B cell (primary cell): ENCODE data around the gene TRAPPC5. TPM values are rescaled to one million over a fixed set of nuclear protein-coding genes. Genes with fewer than 3 reads are reported as not detected.

Experiments
- ATAC-seq: fragments of 200-7000 bp; cut with Tn5 transposase; one replicate; pipeline ENCODE4 v1.10.0; 2021; ENCODE audit warnings: low read depth, mild to moderate bottlenecking, moderate number of reproducible peaks, moderate library complexity
- CTCF ChIA-PET: fragments of 350-600 bp; sonication (Branson Sonifier 250); formaldehyde crosslinking; loops from one replicate; lab custom pipeline; 2021; ENCODE audit warnings: antibody characterized with exemption, inconsistent platforms; lab: Charles Lee
- POLR2A ChIA-PET: fragments of 350-600 bp; sonication (Branson Sonifier 250); formaldehyde crosslinking; loops from one replicate; lab custom pipeline; 2021; ENCODE audit warnings: antibody characterized with exemption; lab: Charles Lee
- DNase-seq: peaks from one replicate; pipeline ENCODE4 v3.0.0; 2013
- H2AFZ ChIP-seq: 2 replicates; pipeline ENCODE4 v1.6.1; 2012; ENCODE audit warnings: mild to moderate bottlenecking, low read depth, low read length; ENCODE audit not compliant: insufficient read depth, poor library complexity, severe bottlenecking
- H3K27ac ChIP-seq, 2 donors: 1 replicate in 1 of 2; 2 replicates in 1 of 2; pipeline ENCODE4 v1.5.1; 2012 to 2013; ENCODE audit warnings: low read length in 2 of 2, mild to moderate bottlenecking in 2 of 2, moderate library complexity in 1 of 2
- H3K27me3 ChIP-seq, 4 experiments: fragments of 200-600 bp in 1 of 4; sonication (generic) in 1 of 4; replicated peaks in 1 of 4; 1 replicate in 2 of 4; 2 replicates in 2 of 4; pipeline versions ENCODE4 v1.6.1 to v1.7.0; 2013 to 2016; ENCODE audit warnings: low read length in 3 of 4, mild to moderate bottlenecking in 2 of 4, mixed read lengths in 1 of 4, moderate library complexity in 1 of 4; ENCODE audit not compliant: insufficient read depth in 4 of 4, control insufficient read depth in 3 of 4; ENCODE audit errors: control extremely low read depth in 1 of 4
- H3K36me3 ChIP-seq, 2 experiments: replicated peaks in 1 of 2; 1 replicate in 1 of 2; 2 replicates in 1 of 2; pipeline versions ENCODE4 v1.6.1 to v1.7.1; 2013; ENCODE audit warnings: low read length in 1 of 2; ENCODE audit not compliant: insufficient read depth in 2 of 2, control insufficient read depth in 1 of 2; ENCODE audit errors: control extremely low read depth in 1 of 2, extremely low read depth in 1 of 2
- H3K4me1 ChIP-seq, 2 donors: fragments of 200-600 bp in 1 of 2; sonication (generic) in 1 of 2; 1 replicate in 1 of 2; 2 replicates in 1 of 2; pipeline versions ENCODE4 v1.5.1 to v1.6.1; 2013 to 2017; ENCODE audit warnings: low read length in 2 of 2; ENCODE audit not compliant: control insufficient read depth in 2 of 2, insufficient read depth in 2 of 2
- H3K4me2 ChIP-seq: replicated peaks from 2 replicates; pipeline ENCODE3; 2012; ENCODE audit warnings: mild to moderate bottlenecking, low read depth, low read length; ENCODE audit not compliant: poor library complexity, severe bottlenecking
- H3K4me3 ChIP-seq, 5 experiments: fragments of 200-600 bp in 1 of 5; sonication (generic) in 1 of 5; 1 replicate in 3 of 5; 2 replicates in 2 of 5; pipeline versions ENCODE4 v1.5.1 to v1.7.0; 2011 to 2016; ENCODE audit warnings: low read length in 4 of 5, mild to moderate bottlenecking in 4 of 5, low read depth in 2 of 5, control low read depth in 1 of 5, moderate library complexity in 1 of 5; ENCODE audit not compliant: insufficient read depth in 1 of 5; ENCODE audit errors: control extremely low read depth in 1 of 5, extremely low read depth in 1 of 5
- H3K79me2 ChIP-seq: fragments of 200-600 bp; sonication (generic); one replicate; pipeline ENCODE4 v1.6.0; 2016; ENCODE audit warnings: low read length; ENCODE audit not compliant: control insufficient read depth, insufficient read depth
- H3K9ac ChIP-seq: fragments of 200-600 bp; sonication (generic); 2 replicates; pipeline ENCODE4 v1.6.1; 2017; ENCODE audit warnings: mild to moderate bottlenecking, low read length, moderate library complexity
- H3K9me3 ChIP-seq, 3 donors: one replicate each; pipeline versions ENCODE4 v1.6.1 to v1.7.1; 2013; ENCODE audit warnings: low read length in 2 of 3; ENCODE audit not compliant: control insufficient read depth in 2 of 3, insufficient read depth in 1 of 3; ENCODE audit errors: control extremely low read depth in 1 of 3
- H4K20me1 ChIP-seq: 2 replicates; pipeline ENCODE4 v1.6.0; 2012; ENCODE audit warnings: mild to moderate bottlenecking, low read length; ENCODE audit not compliant: insufficient read depth, control insufficient read depth, poor library complexity, severe bottlenecking
- H3K27ac Mint-ChIP-seq: one replicate; pipeline ENCODE4 v1.8.0; 2021; ENCODE audit warnings: mixed read lengths
- H3K27me3 Mint-ChIP-seq: one replicate; pipeline ENCODE4 v1.8.0; 2021; ENCODE audit warnings: mixed read lengths
- H3K4me1 Mint-ChIP-seq: one replicate; pipeline ENCODE4 v1.8.0; 2021; ENCODE audit warnings: mixed read lengths
- H3K4me3 Mint-ChIP-seq: one replicate; pipeline ENCODE4 v1.8.0; 2021; ENCODE audit warnings: mixed read lengths
- H3K9me3 Mint-ChIP-seq: one replicate; pipeline ENCODE4 v1.8.0; 2022; ENCODE audit warnings: mixed read lengths; ENCODE audit not compliant: insufficient read depth
- EZH2 ChIP-seq: IDR thresholded peaks from 2 replicates; pipeline ENCODE4 v1.6.1; 2012; ENCODE audit warnings: borderline replicate concordance, low read depth, mild to moderate bottlenecking, moderate library complexity, low read length; ENCODE audit not compliant: insufficient read depth, poor library complexity, severe bottlenecking
- WGBS: methylation state at CpG from one replicate; pipeline ENCODE4 v1.1.5; 2013; ENCODE audit warnings: missing lambda C conversion rate; ENCODE audit not compliant: insufficient coverage; 5-methylcytosine and 5-hydroxymethylcytosine counted together
- intact Hi-C: fragments of 100-400 bp; cut with micrococcal nuclease; formaldehyde crosslinking; loops from one replicate; pipeline ENCODE4 v1.10.0; 2022
- polyA plus RNA-seq: library from polyadenylated mRNA; depleted of rRNA; stranded (reverse); fragments of >200 nt; gene quantifications from 2 replicates; pipeline ENCODE4 v1.2.3, GENCODE V29; 2012
- total RNA-seq, 2 donors: library from RNA; stranded (reverse); fragments of 120-200 nt in 1 of 2; gene quantifications; 1 replicate in 1 of 2; 2 replicates in 1 of 2; pipeline versions ENCODE4 v1.2.3 to v1.2.4, GENCODE V29; 2013 to 2022
- TF ChIP-seq, protein P1 (sequence below): fragments of 200-600 bp; IDR thresholded peaks from one replicate; pipeline ENCODE4 v1.8.0; 2022; ENCODE audit warnings: antibody characterized with exemption, mild to moderate bottlenecking

Gene TRAPPC5
- total and polyA plus RNA-seq, 2 donors (not counting 1 experiment from before 2014, with no cell fraction given), result 61.5 to 64.9 TPM

DNA sequence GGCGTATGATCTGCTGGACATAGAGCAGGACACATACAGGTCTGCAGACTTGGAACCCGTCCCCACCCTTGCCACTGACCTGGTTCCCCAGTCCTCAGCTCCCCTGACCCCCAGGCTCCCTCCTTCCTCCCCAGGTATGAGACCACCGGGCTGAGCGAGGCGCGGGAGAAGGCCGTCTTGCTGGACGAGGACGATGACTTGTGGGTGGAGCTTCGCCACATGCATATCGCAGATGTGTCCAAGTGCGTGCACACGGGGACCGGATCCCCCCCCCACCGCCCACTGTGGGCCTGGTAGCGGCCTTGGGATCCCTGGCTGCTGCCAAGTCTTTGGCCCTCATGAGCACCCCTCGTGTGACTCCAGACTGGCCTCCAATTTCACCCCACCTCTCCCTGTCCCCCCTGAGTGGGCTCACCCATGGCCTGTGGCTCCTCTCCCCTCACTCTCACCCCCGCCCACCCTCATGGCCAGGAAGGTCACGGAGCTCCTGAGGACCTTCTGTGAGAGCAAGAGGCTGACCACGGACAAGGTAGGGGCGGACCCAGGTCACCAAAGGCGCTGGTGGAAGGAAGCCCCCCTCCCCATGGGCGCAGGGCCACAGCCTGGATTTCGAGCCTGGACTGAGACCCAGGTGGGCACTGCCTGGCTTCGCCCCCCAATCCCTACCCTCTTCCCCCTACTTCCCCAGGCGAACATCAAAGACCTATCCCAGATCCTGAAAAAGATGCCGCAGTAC lies 38.2 kb upstream of the TRAPPC5 start:
- Histone ChIP-seq H3K4me1 (peaks cover 6 to 7% of the 10 kb centered on the region in 2 donors), H3K27me3 (no peaks in the 10 kb centered on the region), H3K4me3 (no peak overlapping the region), H3K27ac (no peak overlapping the region), H3K79me2 (peaks cover 21% of the 10 kb centered on the region), H3K4me2 (no peak overlapping the region), H3K9me3 (peaks cover 0 to 7% (median 0%) of the 10 kb centered on the region in 3 donors), H3K36me3 (peaks cover 4 to 53% of the 10 kb centered on the region in 2 experiments), H3K9ac (no peak overlapping the region), H4K20me1 (peaks cover 40% of the 10 kb centered on the region), H2AFZ (no peak overlapping the region)
- DNase-seq (no peak), ATAC-seq (no peak)
- POLR2A ChIA-PET, result interaction anchor here (0.5 to 1.3 kb wide), 2 partner anchors 13 to 716 kb away, joined by 3 to 7 read pairs; partner anchors contain the start of genes PET100 and XAB2
- Mint-ChIP-seq H3K27ac (no peak overlapping the region), H3K4me1 (peaks cover 18% of the 10 kb centered on the region), H3K27me3 (no peaks in the 10 kb centered on the region), H3K9me3 (no peaks in the 10 kb centered on the region), H3K4me3 (no peak overlapping the region)
- CTCF ChIA-PET, result no interaction called here
- no peak for TF ChIP-seq EZH2
- TF ChIP-seq, protein P1, sequence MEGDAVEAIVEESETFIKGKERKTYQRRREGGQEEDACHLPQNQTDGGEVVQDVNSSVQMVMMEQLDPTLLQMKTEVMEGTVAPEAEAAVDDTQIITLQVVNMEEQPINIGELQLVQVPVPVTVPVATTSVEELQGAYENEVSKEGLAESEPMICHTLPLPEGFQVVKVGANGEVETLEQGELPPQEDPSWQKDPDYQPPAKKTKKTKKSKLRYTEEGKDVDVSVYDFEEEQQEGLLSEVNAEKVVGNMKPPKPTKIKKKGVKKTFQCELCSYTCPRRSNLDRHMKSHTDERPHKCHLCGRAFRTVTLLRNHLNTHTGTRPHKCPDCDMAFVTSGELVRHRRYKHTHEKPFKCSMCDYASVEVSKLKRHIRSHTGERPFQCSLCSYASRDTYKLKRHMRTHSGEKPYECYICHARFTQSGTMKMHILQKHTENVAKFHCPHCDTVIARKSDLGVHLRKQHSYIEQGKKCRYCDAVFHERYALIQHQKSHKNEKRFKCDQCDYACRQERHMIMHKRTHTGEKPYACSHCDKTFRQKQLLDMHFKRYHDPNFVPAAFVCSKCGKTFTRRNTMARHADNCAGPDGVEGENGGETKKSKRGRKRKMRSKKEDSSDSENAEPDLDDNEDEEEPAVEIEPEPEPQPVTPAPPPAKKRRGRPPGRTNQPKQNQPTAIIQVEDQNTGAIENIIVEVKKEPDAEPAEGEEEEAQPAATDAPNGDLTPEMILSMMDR, result no peak
- intact Hi-C loops, result no loop called here
- 98% methylated on average over 25 of the region's 27 CpGs for WGBS

DNA sequence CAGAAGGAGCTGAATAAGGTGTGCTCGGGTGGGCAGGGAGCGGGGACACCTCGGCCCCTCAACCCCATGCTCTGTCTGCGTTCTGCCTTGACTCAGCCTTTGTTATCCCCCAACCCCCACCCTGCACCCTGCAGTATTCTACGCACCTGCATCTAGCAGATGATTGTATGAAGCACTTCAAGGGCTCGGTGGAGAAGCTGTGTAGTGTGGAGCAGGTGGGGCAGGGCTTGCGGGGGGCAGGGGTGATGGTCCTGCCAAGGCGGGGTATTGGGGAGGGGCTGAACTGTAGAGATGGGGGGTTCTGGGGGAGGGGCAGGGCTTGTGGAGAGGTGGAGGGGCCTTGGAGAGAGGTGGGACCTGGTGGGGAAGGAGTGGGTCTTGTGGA lies 37.6 kb upstream of the TRAPPC5 start:
- H2AFZ ChIP-seq, result no peak overlapping the region
- Mint-ChIP-seq H3K27me3 (no peaks in the 10 kb centered on the region), H3K27ac (no peak overlapping the region), H3K4me3 (no peak overlapping the region), H3K9me3 (no peaks in the 10 kb centered on the region), H3K4me1 (peaks cover 15% of the 10 kb centered on the region)
- intact Hi-C loops, result no loop called here
- ATAC-seq, result no peak
- WGBS, result 98% methylated on average over 6 of the region's 8 CpGs
- H3K4me3 ChIP-seq, result no peak overlapping the region
- DNase-seq, result no peak
- H3K9me3 ChIP-seq, result peaks cover 0 to 7% (median 0%) of the 10 kb centered on the region in 3 donors
- peaks cover 16% of the 10 kb centered on the region for H3K79me2 ChIP-seq
- peaks cover under 1 to 1% of the 10 kb centered on the region in 2 donors for H3K4me1 ChIP-seq
- no peak overlapping the region for H3K4me2 ChIP-seq
- TF ChIP-seq EZH2, result no peak
- TF ChIP-seq, protein P1, result no peak
- peaks cover 4 to 55% of the 10 kb centered on the region in 2 experiments for H3K36me3 ChIP-seq
- no peaks in the 10 kb centered on the region for H3K27me3 ChIP-seq
- H3K9ac ChIP-seq, result no peak overlapping the region
- peaks cover 40% of the 10 kb centered on the region for H4K20me1 ChIP-seq
- H3K27ac ChIP-seq, result no peak overlapping the region
- POLR2A ChIA-PET, result no interaction called here
- CTCF ChIA-PET, result no interaction called here
